GM10248 (cell line): ENCODE data around the gene NTN1.

ENCODE experiments used
- CTCF ChIA-PET: fragments of 300-600 bp; sonication (Branson Sonifier 250); formaldehyde crosslinking; extraction: SDS; loops from one replicate; lab custom pipeline; 2021; ENCODE audit warnings: antibody characterized with exemption; lab: Yijun Ruan, JAX
- POLR2A ChIA-PET: fragments of 350-650 bp; sonication (Branson Sonifier 250); formaldehyde crosslinking; extraction: SDS; loops from one replicate; lab custom pipeline; 2020; ENCODE audit warnings: antibody characterized with exemption; lab: Yijun Ruan, JAX
- DNase-seq: peaks from one replicate; pipeline ENCODE4 v3.0.0; 2012; ENCODE audit errors: extremely low spot score
- TF ChIP-seq, protein P1 (sequence below): IDR thresholded peaks from 2 replicates; pipeline ENCODE4 v1.5.1; 2012; ENCODE audit warnings: mild to moderate bottlenecking, low read depth; ENCODE audit errors: extremely low read depth, missing control alignments, control extremely low read depth

The NTN1 gene

DNA sequence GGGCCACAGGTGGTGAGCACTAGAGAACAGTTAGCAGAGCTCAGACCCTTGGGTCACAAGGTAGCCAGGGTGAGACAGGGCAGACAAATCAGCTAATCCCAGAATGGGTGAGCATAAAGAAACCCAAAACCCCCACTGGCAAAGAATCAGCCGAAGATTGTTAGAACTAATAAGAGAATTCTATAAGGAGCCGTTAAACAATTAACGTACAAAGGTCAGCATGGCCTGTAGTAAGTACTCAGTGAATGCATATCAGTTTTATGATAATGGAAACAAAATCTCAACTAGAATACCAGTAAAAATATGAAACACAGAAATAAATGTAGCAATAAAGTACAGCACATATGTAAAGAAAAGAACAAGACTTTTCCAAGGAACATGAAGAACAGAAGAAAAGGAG is 168.6 kb downstream of the NTN1 start:
- ChIA-PET POLR2A (no interaction called here), CTCF (interaction anchor here (1.6 kb wide), 1 partner anchor 103 kb away, joined by 3 read pairs; no protein-coding TSS in a partner anchor)
- TF ChIP-seq, protein P1, sequence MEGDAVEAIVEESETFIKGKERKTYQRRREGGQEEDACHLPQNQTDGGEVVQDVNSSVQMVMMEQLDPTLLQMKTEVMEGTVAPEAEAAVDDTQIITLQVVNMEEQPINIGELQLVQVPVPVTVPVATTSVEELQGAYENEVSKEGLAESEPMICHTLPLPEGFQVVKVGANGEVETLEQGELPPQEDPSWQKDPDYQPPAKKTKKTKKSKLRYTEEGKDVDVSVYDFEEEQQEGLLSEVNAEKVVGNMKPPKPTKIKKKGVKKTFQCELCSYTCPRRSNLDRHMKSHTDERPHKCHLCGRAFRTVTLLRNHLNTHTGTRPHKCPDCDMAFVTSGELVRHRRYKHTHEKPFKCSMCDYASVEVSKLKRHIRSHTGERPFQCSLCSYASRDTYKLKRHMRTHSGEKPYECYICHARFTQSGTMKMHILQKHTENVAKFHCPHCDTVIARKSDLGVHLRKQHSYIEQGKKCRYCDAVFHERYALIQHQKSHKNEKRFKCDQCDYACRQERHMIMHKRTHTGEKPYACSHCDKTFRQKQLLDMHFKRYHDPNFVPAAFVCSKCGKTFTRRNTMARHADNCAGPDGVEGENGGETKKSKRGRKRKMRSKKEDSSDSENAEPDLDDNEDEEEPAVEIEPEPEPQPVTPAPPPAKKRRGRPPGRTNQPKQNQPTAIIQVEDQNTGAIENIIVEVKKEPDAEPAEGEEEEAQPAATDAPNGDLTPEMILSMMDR, result no peak
- no peak for DNase-seq

DNA sequence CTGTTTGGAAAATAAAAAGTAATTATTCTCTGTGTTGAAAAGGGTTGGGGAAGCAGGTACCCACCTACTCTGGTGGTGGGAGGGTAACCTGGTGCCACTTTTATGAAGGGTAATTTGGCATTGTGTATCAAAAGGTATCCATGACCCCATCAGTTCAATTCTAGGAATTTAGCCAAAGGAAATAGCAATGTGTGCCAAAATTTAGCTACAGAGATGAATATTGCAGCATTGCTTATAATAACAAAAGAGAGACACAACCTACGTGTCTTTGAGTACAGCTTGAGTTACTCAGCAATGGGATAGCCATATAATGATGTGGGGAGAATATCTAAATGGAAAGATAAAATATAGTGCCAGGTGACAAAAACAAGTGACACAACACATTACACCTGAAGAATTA is 170.7 kb downstream of the NTN1 start:
- TF ChIP-seq, protein P1, result no peak
- DNase-seq, result no peak
- ChIA-PET POLR2A (no interaction called here), CTCF (interaction anchor here (1.1 kb wide), 1 partner anchor 9 kb away, joined by 3 read pairs; no protein-coding TSS in a partner anchor)

DNA sequence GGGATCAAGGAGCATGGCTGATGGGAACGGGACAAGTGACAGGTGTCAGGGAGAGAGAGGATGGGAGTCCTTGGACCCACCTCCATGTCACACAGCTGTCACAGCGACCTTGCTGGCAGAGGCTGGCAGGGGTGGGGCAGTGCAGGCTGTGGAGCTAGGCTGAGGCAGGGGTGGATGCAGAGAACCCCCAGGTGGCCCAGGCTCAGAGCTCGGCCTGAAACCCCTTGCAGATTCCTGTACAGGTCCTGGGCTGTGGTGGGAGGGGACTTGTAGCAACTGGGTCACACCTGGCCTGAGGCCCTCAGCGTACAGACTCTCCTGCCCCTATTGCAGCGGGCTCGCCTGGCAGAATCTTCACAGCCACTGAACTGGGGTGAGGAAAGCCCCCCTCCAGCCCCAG is 174.1 kb downstream of the NTN1 start:
- POLR2A ChIA-PET, result no interaction called here
- TF ChIP-seq, protein P1, result no peak
- CTCF ChIA-PET, result interaction anchor here (1.4 kb wide), 1 partner anchor 12 kb away, joined by 3 read pairs; no protein-coding TSS in a partner anchor
- DNase-seq, result no peak

DNA sequence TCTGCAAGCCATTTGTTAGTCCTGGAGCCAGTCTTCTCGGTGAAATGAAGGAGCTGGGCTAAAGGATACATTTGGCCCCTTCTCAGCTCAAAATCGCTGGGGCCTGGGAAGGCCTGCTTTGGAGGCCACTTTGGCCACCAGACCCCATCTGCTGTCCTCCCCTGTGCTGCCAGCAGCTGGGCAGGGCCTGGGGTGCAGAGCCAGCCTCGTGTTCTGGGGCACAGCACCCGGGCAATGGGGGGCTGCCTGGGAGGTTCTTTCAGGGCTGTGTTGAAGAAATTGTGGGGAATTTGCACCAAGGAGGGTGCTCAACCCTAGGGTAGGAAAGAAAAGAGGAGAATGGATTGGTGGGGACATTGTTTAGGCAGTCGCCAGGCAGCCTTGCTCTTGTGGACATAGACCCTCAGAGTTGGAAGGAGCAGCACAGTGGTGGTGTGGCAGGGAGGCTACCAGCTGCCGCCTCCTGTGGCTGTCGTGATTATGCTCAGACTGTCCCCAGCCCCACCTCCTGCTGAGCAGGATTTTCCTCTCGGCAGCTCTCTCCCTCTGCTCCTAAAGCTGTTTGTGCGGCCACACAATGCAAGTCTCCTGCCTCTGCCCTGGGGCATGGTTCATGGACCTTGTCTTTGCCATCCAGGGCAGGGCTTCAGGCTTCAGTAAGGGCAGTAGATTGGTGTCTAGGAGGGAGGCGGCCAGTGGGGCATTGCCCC is 174.8 kb downstream of the NTN1 start:
- TF ChIP-seq, protein P1, result no peak
- ChIA-PET CTCF (no interaction called here), POLR2A (no interaction called here)
- DNase-seq, result no peak

DNA sequence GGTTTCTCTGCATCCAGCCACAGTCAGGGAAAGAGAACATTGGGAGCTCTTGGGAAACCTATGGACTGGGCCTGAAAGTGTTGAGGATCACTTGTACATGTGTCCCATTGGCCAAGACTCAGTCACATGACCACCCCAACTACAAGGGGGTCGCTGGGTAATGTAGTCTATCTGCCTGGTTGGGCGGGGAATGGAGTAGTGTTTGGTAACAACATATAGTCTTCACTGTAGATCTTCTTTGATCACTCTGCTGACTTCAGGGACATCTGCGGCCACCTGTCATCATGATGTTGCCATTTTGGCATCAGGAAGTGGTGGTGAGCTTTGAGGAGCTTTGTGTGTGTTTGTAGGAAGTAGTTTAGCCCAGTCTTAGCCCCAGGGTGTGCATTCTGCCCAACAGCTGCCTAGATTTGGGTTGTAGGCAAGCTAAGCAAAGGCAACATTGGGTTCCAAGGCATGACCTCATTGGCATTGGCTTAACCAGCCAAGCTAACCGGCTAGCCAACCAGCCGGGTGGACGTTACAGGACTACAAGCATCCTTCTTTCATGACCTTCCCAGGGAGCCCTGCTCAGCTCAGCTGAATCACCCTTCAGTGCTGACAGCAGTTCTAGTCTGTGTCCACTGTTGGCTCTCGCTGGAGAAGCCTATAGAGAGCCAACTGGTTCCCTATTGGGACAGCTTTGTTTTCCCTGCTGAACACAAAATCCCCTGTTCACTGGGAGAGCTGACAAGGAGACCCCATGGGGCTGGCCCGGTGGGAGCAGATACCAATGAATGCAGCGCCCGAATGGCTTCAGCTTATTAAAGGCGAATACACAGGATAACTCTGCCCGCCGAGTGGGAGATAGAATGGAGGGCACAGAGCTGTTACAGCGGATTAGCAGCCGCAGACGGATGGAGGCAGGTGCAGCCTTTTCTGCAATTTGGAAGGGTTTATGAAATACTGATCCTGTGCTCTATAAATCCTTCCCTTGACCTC is 178.6 kb downstream of the NTN1 start:
- ChIA-PET POLR2A (no interaction called here), CTCF (interaction anchor here (0.8 to 1.8 kb wide), 5 partner anchors 10 to 92 kb away, joined by 4 to 6 read pairs (median 4); no protein-coding TSS in a partner anchor)
- no peak for DNase-seq
- TF ChIP-seq, protein P1, result no peak
